ENCODE data around the gene CLN3. TPM values are rescaled to one million over a fixed set of nuclear protein-coding genes. Genes with fewer than 3 reads are reported as not detected.
A peak's percentile ranks its signal among the peaks of the same experiment; 100 is the strongest.

CLN3 gene
- 51.9 TPM for polyA plus RNA-seq
- long read RNA-seq, donor 1, transcript CLN3-205 (15 exons, 1,876 nt) = minor isoform, 6 of 18 reads
- long read RNA-seq, donor 1, transcript CLN3-244 (16 exons, 3,832 nt) = major isoform, 11 of 18 reads
- long read RNA-seq, donor 1, partial matches to known transcripts = 0 of 18 reads
- long read RNA-seq, donor 1, other reads (novel, unspliced or antisense) = 0 of 18 reads
- long read RNA-seq, donor 2, transcript CLN3-244 (16 exons, 3,832 nt) = minor isoform, 6 of 32 reads
- long read RNA-seq, donor 2, transcript CLN3-205 (15 exons, 1,876 nt) = major isoform, 10 of 32 reads
- long read RNA-seq, donor 2, partial matches to known transcripts = 12 of 32 reads
- long read RNA-seq, donor 2, other reads (novel, unspliced or antisense) = 0 of 32 reads
- long read RNA-seq, donor 3 = 0 reads
- long read RNA-seq, donor 4, partial matches to known transcripts = 0 of 2 reads
- long read RNA-seq, donor 4, other reads (novel, unspliced or antisense) = 0 of 2 reads
- long read RNA-seq, donor 5, transcript CLN3-244 (16 exons, 3,832 nt) = major isoform, 9 of 15 reads
- long read RNA-seq, donor 5, partial matches to known transcripts = 0 of 15 reads
- long read RNA-seq, donor 5, other reads (novel, unspliced or antisense) = 0 of 15 reads
- long read RNA-seq, donor 6, transcript CLN3-244 (16 exons, 3,832 nt) = major isoform, 8 of 13 reads
- long read RNA-seq, donor 6, transcript CLN3-205 (15 exons, 1,876 nt) = minor isoform, 5 of 13 reads
- long read RNA-seq, donor 6, partial matches to known transcripts = 0 of 13 reads
- long read RNA-seq, donor 6, other reads (novel, unspliced or antisense) = 0 of 13 reads
- long read RNA-seq, donor 7, transcript CLN3-244 (16 exons, 3,832 nt) = major isoform, 6 of 12 reads
- long read RNA-seq, donor 7, transcript CLN3-205 (15 exons, 1,876 nt) = minor isoform, 5 of 12 reads
- long read RNA-seq, donor 7, partial matches to known transcripts = 0 of 12 reads
- long read RNA-seq, donor 7, other reads (novel, unspliced or antisense) = 0 of 12 reads
- long read RNA-seq, donor 8, transcript CLN3-244 (16 exons, 3,832 nt) = major isoform, 7 of 10 reads
- long read RNA-seq, donor 8, partial matches to known transcripts = 0 of 10 reads
- long read RNA-seq, donor 8, other reads (novel, unspliced or antisense) = 0 of 10 reads
- long read RNA-seq, donor 9, transcript CLN3-244 (16 exons, 3,832 nt) = major isoform, 6 of 11 reads
- long read RNA-seq, donor 9, partial matches to known transcripts = 0 of 11 reads
- long read RNA-seq, donor 9, other reads (novel, unspliced or antisense) = 0 of 11 reads
- long read RNA-seq, donor 10, transcript CLN3-205 (15 exons, 1,876 nt) = major isoform, 7 of 17 reads
- long read RNA-seq, donor 10, partial matches to known transcripts = 5 of 17 reads
- long read RNA-seq, donor 10, other reads (novel, unspliced or antisense) = 0 of 17 reads
- long read RNA-seq, donor 11, transcript CLN3-244 (16 exons, 3,832 nt) = major isoform, 7 of 12 reads
- long read RNA-seq, donor 11, partial matches to known transcripts = 0 of 12 reads
- long read RNA-seq, donor 11, other reads (novel, unspliced or antisense) = 0 of 12 reads

DNA sequence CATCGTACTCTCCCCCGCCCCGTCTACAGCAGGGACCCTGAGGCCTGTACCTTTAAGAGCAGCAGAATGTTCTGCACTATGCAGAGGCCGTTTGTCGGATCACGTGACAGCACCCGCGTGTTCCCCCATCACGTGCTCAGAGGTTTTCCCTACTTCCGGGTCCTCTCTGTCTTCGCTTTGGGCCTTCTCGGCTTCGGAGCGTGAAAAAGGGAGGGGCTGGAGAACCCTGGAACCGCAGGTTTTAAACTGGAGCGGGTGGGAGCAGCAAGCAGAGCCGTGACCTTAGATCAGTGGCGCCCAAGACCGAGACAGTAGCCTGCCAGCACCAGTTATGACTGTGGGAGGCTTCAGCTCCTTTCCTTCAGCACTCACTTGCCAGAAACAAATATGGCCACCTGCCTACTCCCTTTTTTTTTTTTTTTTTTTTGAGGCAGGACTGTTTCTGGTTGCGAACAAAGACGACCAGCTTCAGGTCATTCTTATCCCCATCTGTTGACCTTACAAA lies at the start of gene CLN3:
TSS of gene CLN3 (minus strand) at position 105 of the 505 bp plus-strand sequence. CDS start 315 bp downstream, outside the sequence.
- H3K27me3 ChIP-seq (ENCODE audit: control insufficient read depth, insufficient read depth, low read length) = no peaks in the 10 kb centered on the region
- peak within 1 kb of the TSS; percentile 99 for H3K27ac ChIP-seq (ENCODE audit: low read length)
- DNase-seq = peak; percentile 95 to 99
- WGBS (ENCODE audit: insufficient coverage, low lambda C conversion rate) = no CpG with 5 or more reads among the region's 21 CpGs
- peaks cover 21% of the 10 kb centered on the region for H3K36me3 ChIP-seq (ENCODE audit: control insufficient read depth, insufficient read depth, low read length)
- H3K9me3 ChIP-seq (ENCODE audit: control insufficient read depth, low read depth, low read length) = no peaks in the 10 kb centered on the region
- peak within 1 kb of the TSS; percentile 100 for H3K4me3 ChIP-seq (ENCODE audit: low read length)
- peaks cover 19% of the 10 kb centered on the region for H3K4me1 ChIP-seq (ENCODE audit: control insufficient read depth, insufficient read depth, low read length)

GRCh38 chr16:28540346-28540745 lies 48.5 kb upstream of the CLN3 start:
- Histone ChIP-seq H3K36me3 (ENCODE audit: control insufficient read depth, insufficient read depth, low read length) (no peaks in the 10 kb centered on the region), H3K27ac (ENCODE audit: low read length) (no peak overlapping the region), H3K4me1 (ENCODE audit: control insufficient read depth, insufficient read depth, low read length) (peaks cover 5% of the 10 kb centered on the region), H3K9me3 (ENCODE audit: control insufficient read depth, low read depth, low read length) (no peaks in the 10 kb centered on the region), H3K4me3 (ENCODE audit: low read length) (no peak overlapping the region), H3K27me3 (ENCODE audit: control insufficient read depth, insufficient read depth, low read length) (no peaks in the 10 kb centered on the region)
- 88% methylated on average over 1 of the region's 3 CpGs for WGBS (ENCODE audit: insufficient coverage, low lambda C conversion rate)
- no peak for DNase-seq

DNA sequence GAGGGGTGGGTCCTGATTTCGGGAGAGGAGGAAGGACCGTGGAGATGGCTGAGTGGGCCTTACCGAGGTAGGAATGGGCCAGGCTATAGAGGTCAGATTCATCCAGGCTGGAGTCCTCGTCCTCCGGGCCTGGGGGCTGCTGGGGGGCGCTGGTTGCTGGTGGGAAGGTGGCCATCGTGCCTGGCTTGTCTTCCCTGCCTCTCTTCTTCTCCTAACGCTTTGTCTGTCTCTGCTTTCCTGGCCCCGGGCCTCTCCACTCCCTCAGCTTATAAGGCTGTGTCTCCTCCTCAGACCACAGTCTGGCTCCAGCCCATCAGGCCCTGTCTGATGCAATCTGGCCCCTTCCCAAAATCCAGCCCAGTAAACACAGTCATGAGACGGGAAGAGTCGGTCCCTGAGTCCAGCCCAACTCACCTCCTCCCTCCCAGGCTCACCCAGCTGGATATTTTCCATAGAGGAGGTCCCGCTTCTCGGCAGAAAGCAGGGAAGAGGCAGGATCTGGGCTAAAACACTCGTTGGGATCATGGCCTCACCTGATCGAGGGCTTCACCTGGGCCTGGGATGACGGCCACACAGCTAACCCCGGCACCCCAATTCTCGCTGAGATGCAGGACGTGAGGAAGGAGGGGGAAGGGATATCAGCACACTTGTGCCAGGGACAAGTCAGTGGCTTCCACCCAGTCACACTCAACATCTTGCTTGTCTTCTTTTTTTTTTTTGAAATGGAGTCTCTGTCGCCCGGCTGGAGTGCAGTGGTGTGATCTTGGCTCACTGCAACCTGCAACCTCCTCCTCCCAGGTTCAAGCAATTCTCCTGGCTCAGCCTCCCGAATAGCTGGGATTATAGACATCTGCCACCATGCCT lies 47.1 kb upstream of the CLN3 start, which contains the start of gene NUPR1:
TSS of gene NUPR1 (minus strand) at position 242 of the 864 bp plus-strand sequence. CDS start at position 175, 67 bp downstream.
- peaks cover 5% of the 10 kb centered on the region for H3K4me1 ChIP-seq (ENCODE audit: control insufficient read depth, insufficient read depth, low read length)
- H3K4me3 ChIP-seq (ENCODE audit: low read length) = peak within 1 kb of the TSS; percentile 31
- WGBS (ENCODE audit: insufficient coverage, low lambda C conversion rate) = no CpG with 5 or more reads among the region's 22 CpGs

DNA sequence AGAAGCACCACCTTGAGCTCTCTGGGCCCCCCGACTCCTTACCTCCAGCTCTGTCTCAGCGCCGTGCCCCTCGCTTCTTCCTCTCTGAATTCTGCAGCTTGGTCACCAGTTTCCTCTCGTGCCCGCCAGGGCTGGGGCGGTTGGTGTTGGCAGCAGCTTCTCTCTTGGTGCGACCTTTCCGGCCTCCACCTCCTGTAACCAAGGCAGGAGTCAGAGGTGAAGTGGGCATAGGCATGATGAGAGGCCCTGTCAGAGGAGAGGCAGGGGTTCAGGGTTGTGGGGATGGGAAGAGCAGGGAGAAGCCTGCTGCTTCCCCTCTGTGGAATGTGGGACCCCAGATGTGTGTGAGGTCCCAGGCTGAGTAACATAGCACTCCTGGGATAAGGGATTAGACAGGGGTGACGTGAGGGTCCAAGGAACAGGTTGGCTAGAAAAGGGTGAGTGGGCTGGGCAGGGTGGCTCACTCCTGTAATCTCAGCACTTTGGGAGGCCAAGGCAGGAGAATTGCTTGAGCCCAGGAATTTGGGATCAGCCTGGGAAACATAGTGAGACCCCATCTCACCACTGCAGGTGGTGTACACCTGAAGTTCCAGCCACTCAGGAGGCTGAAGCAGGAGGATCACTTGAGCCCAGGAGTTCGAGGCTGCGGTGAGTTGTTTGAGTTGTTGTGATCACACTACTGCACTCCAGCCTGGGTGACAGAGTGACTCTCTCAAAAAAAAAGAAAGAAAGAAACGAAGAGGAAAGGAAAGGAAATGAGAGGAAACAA lies 46.3 kb upstream of the CLN3 start:
- peak overlapping the region; percentile 68 for H3K27ac ChIP-seq (ENCODE audit: low read length)
- 60% methylated on average over 1 of the region's 13 CpGs for WGBS (ENCODE audit: insufficient coverage, low lambda C conversion rate)
- H3K9me3 ChIP-seq (ENCODE audit: control insufficient read depth, low read depth, low read length) = no peaks in the 10 kb centered on the region
- H3K4me1 ChIP-seq (ENCODE audit: control insufficient read depth, insufficient read depth, low read length) = peaks cover 5% of the 10 kb centered on the region
- peak overlapping the region; percentile 31 for H3K4me3 ChIP-seq (ENCODE audit: low read length)
- DNase-seq = no peak
- no peaks in the 10 kb centered on the region for H3K36me3 ChIP-seq (ENCODE audit: control insufficient read depth, insufficient read depth, low read length)
- no peaks in the 10 kb centered on the region for H3K27me3 ChIP-seq (ENCODE audit: control insufficient read depth, insufficient read depth, low read length)

More for the DNA sequence above, 47.1 kb upstream of the CLN3 start, which contains the start of gene NUPR1:
- Histone ChIP-seq H3K36me3 (ENCODE audit: control insufficient read depth, insufficient read depth, low read length) (no peaks in the 10 kb centered on the region), H3K27ac (ENCODE audit: low read length) (peak within 1 kb of the TSS; percentile 68), H3K9me3 (ENCODE audit: control insufficient read depth, low read depth, low read length) (no peaks in the 10 kb centered on the region), H3K27me3 (ENCODE audit: control insufficient read depth, insufficient read depth, low read length) (no peaks in the 10 kb centered on the region)
- DNase-seq = peak; percentile 72 to 73

- H3K27me3 ChIP-seq (ENCODE audit: control insufficient read depth, insufficient read depth, low read length) = no peaks in the 10 kb centered on the region
- no peak for DNase-seq
- no peaks in the 10 kb centered on the region for H3K36me3 ChIP-seq (ENCODE audit: control insufficient read depth, insufficient read depth, low read length)
- H3K4me3 ChIP-seq (ENCODE audit: low read length) = no peak overlapping the region
- no CpG with 5 or more reads among the region's 6 CpGs for WGBS (ENCODE audit: insufficient coverage, low lambda C conversion rate)
- H3K9me3 ChIP-seq (ENCODE audit: control insufficient read depth, low read depth, low read length) = no peaks in the 10 kb centered on the region
- H3K4me1 ChIP-seq (ENCODE audit: control insufficient read depth, insufficient read depth, low read length) = peaks cover 7% of the 10 kb centered on the region
- no peak overlapping the region for H3K27ac ChIP-seq (ENCODE audit: low read length)
Measured at GRCh38 chr16:28537076-28537475, 45.2 kb upstream of the CLN3 start.

DNA sequence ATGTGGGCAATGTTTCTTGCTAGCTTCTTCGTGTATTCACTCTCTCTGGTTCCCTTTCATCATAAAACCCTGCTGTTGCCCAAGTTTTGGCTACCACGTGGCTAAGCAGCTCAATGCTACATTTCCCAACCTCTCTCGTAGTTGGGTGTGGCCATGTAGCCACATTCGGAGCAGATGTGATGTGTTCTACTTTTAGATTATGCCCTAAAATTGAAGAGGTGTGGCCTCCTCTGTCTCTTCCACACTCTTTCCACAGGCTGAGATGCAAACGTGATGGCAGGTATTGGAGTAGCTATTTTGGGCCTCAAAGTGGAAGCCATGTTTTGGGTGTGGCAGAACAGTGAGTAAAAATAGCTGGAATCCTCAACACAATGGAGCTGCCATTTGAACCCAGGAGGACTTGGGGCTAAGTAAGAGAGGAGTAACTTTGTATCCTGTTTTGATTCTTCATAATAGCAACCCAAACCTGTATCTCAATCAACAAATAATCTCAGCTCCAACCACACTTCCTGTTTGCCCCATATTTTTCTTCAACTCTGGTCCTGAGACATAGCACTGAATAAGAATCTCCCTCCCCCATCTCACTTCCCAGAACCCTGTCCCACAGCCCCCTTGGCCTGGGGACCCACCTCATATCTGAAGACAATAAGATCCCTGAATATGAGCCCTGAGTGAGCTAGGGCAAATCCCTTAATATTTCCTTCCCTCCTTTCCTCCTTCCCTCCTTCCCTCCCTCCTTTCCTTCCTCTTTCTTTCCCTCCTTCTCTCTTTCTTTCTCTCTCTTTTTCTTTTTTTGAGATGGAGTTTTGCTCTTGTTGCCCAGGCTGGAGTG lies 42.9 kb upstream of the CLN3 start:
- no peaks in the 10 kb centered on the region for H3K27me3 ChIP-seq (ENCODE audit: control insufficient read depth, insufficient read depth, low read length)
- no peaks in the 10 kb centered on the region for H3K9me3 ChIP-seq (ENCODE audit: control insufficient read depth, low read depth, low read length)
- no peak for DNase-seq
- no peak overlapping the region for H3K4me3 ChIP-seq (ENCODE audit: low read length)
- H3K4me1 ChIP-seq (ENCODE audit: control insufficient read depth, insufficient read depth, low read length) = peaks cover 9% of the 10 kb centered on the region
- H3K27ac ChIP-seq (ENCODE audit: low read length) = no peak overlapping the region
- no peaks in the 10 kb centered on the region for H3K36me3 ChIP-seq (ENCODE audit: control insufficient read depth, insufficient read depth, low read length)
- no CpG with 5 or more reads among the region's 5 CpGs for WGBS (ENCODE audit: insufficient coverage, low lambda C conversion rate)

GRCh38 chr16:28532940-28533647 lies 41.2 kb upstream of the CLN3 start:
- no peak for DNase-seq
- no peaks in the 10 kb centered on the region for H3K27me3 ChIP-seq (ENCODE audit: control insufficient read depth, insufficient read depth, low read length)
- no peaks in the 10 kb centered on the region for H3K36me3 ChIP-seq (ENCODE audit: control insufficient read depth, insufficient read depth, low read length)
- no peak overlapping the region for H3K4me3 ChIP-seq (ENCODE audit: low read length)
- peaks cover 18% of the 10 kb centered on the region for H3K4me1 ChIP-seq (ENCODE audit: control insufficient read depth, insufficient read depth, low read length)
- H3K9me3 ChIP-seq (ENCODE audit: control insufficient read depth, low read depth, low read length) = no peaks in the 10 kb centered on the region
- peak overlapping the region; percentile 65 for H3K27ac ChIP-seq (ENCODE audit: low read length)
- whole genome bisulfite sequencing (ENCODE audit: insufficient coverage, low lambda C conversion rate) = no CpG with 5 or more reads among the region's 5 CpGs

Data from large intestine (tissue), 12 donors.